ENCODE measurements around the gene DPH6.
"Not testable (repeated sequence)": the region's sequence is repeated elsewhere in the genome, so short reads cannot be mapped to it uniquely, and the experiment has no call there.

DPH6 gene

DNA sequence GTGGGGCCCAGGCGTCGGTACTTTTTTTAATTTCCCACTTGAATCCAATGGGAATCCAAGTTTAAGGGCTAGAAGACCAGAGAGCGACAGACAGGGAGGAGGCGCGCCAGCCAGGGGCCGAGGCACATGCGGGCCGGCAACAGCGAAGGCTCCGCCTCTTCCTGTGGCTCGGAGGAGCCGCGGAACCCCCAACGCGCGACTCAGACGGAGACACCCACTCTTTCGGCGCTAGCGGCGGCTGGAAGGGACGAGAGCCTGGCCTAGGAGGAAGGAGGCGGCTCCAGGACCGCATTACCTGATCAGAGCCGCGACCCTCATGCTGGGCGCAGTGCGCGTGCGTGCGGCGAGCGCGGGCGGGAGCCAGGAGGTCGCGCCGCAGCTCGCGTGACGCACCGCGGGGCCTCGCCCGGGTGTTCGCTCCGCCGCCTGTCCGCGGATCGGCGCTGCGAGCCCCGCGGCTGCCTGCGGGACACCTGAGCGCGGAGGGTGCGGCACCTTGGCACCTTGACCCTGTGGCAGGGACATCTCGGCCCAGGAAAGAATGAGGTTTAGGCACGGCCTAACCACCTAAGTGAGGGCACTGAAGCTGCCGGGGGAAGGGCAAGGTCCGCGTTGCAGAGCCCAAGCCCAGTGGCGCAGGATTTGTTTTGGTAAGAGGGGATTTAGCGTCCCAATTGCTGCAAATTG, at the start of gene DPH6:
TSS of gene DPH6 (minus strand) at position 342 of the 687 bp plus-strand sequence. CDS start at position 318, 24 bp downstream.
- Histone ChIP-seq H3K4me1 (ENCODE audit: control insufficient read depth, low read depth, low read length) (peaks cover 48% of the 10 kb centered on the region), H3K9me3 (ENCODE audit: control insufficient read depth, low read depth, low read length) (no peaks in the 10 kb centered on the region)

DNA sequence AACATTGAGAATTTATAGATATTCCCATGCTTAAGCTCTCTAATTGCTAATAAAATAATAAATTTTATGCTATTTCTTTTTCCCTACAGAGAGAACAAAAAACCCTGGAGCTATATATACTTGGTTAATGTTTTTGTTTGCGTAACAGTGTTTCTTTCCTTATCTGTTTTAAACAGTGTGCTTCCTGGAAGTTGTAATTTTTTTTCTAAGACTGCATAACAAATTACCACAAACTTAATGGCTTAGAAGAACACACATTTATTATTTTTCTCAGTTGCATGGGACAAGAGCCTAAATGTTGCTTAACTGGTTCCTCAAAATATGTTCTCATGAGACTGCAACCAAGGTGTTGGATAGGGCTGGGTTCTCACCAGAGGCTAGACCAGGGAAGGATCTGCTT, 49.7 kb upstream of the DPH6 start:
- no peak overlapping the region for H3K9ac ChIP-seq (ENCODE audit: low read length)
- no peaks in the 10 kb centered on the region for H3K4me1 ChIP-seq (ENCODE audit: control insufficient read depth, low read depth, low read length)
- no peaks in the 10 kb centered on the region for H3K9me3 ChIP-seq (ENCODE audit: control insufficient read depth, low read depth, low read length)
- H3K27me3 ChIP-seq (ENCODE audit: control insufficient read depth, insufficient read depth, low read length): no peaks in the 10 kb centered on the region
- H3K27ac ChIP-seq (ENCODE audit: low read length): no peak overlapping the region
- H3K36me3 ChIP-seq (ENCODE audit: control insufficient read depth, low read depth, low read length): no peaks in the 10 kb centered on the region
- H3K4me3 ChIP-seq (ENCODE audit: low read length): no peak overlapping the region

More for the DNA sequence above, at the start of gene DPH6:
- Histone ChIP-seq H3K9ac (ENCODE audit: low read length) (peak within 1 kb of the TSS; percentile 86), H3K36me3 (ENCODE audit: control insufficient read depth, low read depth, low read length) (no peaks in the 10 kb centered on the region), H3K4me3 (ENCODE audit: low read length) (peak within 1 kb of the TSS; percentile 61), H3K27me3 (ENCODE audit: control insufficient read depth, insufficient read depth, low read length) (no peaks in the 10 kb centered on the region), H3K27ac (ENCODE audit: low read length) (peak within 1 kb of the TSS; percentile 73)

DNA sequence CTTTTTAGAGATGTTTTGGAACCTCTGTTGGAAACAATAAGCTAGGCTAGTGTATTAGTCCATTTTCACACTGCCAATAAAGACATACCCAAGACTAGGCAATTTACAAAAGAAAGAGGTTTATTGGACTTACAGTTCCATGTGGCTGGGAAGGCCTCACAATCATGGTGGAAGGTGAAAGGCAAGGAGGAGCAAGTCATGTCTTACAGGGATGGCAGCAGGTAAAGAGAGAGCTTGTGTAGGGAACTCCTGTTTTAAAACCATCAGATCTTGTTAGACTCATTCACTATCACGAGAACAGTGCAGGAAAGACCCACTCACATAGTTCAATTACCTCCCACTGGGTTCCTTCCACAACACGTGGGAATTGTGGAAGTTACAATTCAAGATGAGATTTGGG, 46.0 kb upstream of the DPH6 start:
- not testable (repeated sequence) for H3K9ac ChIP-seq (ENCODE audit: low read length); H3K27me3 ChIP-seq (ENCODE audit: control insufficient read depth, insufficient read depth, low read length); H3K9me3 ChIP-seq (ENCODE audit: control insufficient read depth, low read depth, low read length); H3K27ac ChIP-seq (ENCODE audit: low read length); H3K36me3 ChIP-seq (ENCODE audit: control insufficient read depth, low read depth, low read length); H3K4me3 ChIP-seq (ENCODE audit: low read length); H3K4me1 ChIP-seq (ENCODE audit: control insufficient read depth, low read depth, low read length)

GRCh38 chr15:35583863-35584528, 38.0 kb upstream of the DPH6 start:
- H3K4me1 ChIP-seq (ENCODE audit: control insufficient read depth, low read depth, low read length): peaks cover 5% of the 10 kb centered on the region
- H3K4me3 ChIP-seq (ENCODE audit: low read length): no peak overlapping the region
- H3K9me3 ChIP-seq (ENCODE audit: control insufficient read depth, low read depth, low read length): no peaks in the 10 kb centered on the region
- no peaks in the 10 kb centered on the region for H3K27me3 ChIP-seq (ENCODE audit: control insufficient read depth, insufficient read depth, low read length)
- H3K36me3 ChIP-seq (ENCODE audit: control insufficient read depth, low read depth, low read length): no peaks in the 10 kb centered on the region
- H3K9ac ChIP-seq (ENCODE audit: low read length): no peak overlapping the region
- no peak overlapping the region for H3K27ac ChIP-seq (ENCODE audit: low read length)

GRCh38 chr15:35580606-35581005, 34.6 kb upstream of the DPH6 start:
- Histone ChIP-seq H3K9me3 (ENCODE audit: control insufficient read depth, low read depth, low read length) (no peaks in the 10 kb centered on the region), H3K36me3 (ENCODE audit: control insufficient read depth, low read depth, low read length) (no peaks in the 10 kb centered on the region), H3K27me3 (ENCODE audit: control insufficient read depth, insufficient read depth, low read length) (no peaks in the 10 kb centered on the region), H3K4me3 (ENCODE audit: low read length) (no peak overlapping the region), H3K27ac (ENCODE audit: low read length) (no peak overlapping the region), H3K9ac (ENCODE audit: low read length) (no peak overlapping the region), H3K4me1 (ENCODE audit: control insufficient read depth, low read depth, low read length) (no peaks in the 10 kb centered on the region)

GRCh38 chr15:35567392-35567791, 21.4 kb upstream of the DPH6 start:
- H3K36me3 ChIP-seq (ENCODE audit: control insufficient read depth, low read depth, low read length): no peaks in the 10 kb centered on the region
- H3K27ac ChIP-seq (ENCODE audit: low read length): no peak overlapping the region
- no peaks in the 10 kb centered on the region for H3K27me3 ChIP-seq (ENCODE audit: control insufficient read depth, insufficient read depth, low read length)
- no peak overlapping the region for H3K9ac ChIP-seq (ENCODE audit: low read length)
- H3K4me3 ChIP-seq (ENCODE audit: low read length): no peak overlapping the region
- H3K4me1 ChIP-seq (ENCODE audit: control insufficient read depth, low read depth, low read length): no peaks in the 10 kb centered on the region
- H3K9me3 ChIP-seq (ENCODE audit: control insufficient read depth, low read depth, low read length): no peaks in the 10 kb centered on the region

DNA sequence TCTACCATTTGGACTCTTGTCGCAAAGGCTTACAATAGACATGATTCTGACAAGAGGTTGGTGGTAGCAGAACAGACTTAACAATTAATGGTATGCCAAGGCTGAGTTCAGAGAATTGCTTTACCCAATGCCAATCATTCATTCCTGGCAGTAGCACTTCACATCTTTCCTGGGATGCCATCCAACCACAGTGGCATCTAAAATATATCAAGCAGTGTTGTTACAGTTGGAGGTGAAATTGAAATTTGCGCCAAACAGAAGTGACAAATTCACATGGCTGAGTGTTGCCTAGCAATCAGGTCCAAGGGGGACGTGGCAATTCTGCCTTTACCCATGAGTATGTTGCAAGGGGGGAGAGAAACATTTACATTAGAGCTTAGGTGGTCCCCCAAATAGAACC, 21.0 kb upstream of the DPH6 start:
- Histone ChIP-seq H3K4me1 (ENCODE audit: control insufficient read depth, low read depth, low read length) (no peaks in the 10 kb centered on the region), H3K27me3 (ENCODE audit: control insufficient read depth, insufficient read depth, low read length) (no peaks in the 10 kb centered on the region), H3K4me3 (ENCODE audit: low read length) (no peak overlapping the region), H3K27ac (ENCODE audit: low read length) (no peak overlapping the region), H3K9me3 (ENCODE audit: control insufficient read depth, low read depth, low read length) (no peaks in the 10 kb centered on the region), H3K9ac (ENCODE audit: low read length) (no peak overlapping the region), H3K36me3 (ENCODE audit: control insufficient read depth, low read depth, low read length) (no peaks in the 10 kb centered on the region)

DNA sequence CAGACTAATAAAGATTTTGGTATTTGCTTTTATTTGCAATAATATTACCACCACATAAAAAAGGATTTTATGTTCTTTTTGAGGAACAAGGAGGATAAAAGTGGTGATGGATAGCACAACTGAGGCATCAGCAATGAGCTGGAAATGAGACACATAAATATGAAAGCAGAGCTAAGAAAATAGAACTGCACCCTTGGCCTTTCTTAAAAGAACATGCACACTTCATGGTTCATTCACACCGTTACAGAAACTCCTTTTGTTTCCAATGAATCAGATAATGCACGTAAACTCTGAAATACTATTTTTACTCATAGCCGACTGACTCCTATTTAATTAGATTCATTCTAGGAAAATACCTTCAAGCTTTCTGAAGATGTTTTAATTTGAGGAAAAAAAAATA, 19.9 kb upstream of the DPH6 start:
- no peaks in the 10 kb centered on the region for H3K9me3 ChIP-seq (ENCODE audit: control insufficient read depth, low read depth, low read length)
- no peaks in the 10 kb centered on the region for H3K36me3 ChIP-seq (ENCODE audit: control insufficient read depth, low read depth, low read length)
- H3K27me3 ChIP-seq (ENCODE audit: control insufficient read depth, insufficient read depth, low read length): no peaks in the 10 kb centered on the region
- no peak overlapping the region for H3K4me3 ChIP-seq (ENCODE audit: low read length)
- H3K27ac ChIP-seq (ENCODE audit: low read length): no peak overlapping the region
- no peaks in the 10 kb centered on the region for H3K4me1 ChIP-seq (ENCODE audit: control insufficient read depth, low read depth, low read length)
- H3K9ac ChIP-seq (ENCODE audit: low read length): no peak overlapping the region

- H3K36me3 ChIP-seq (ENCODE audit: control insufficient read depth, low read depth, low read length): no peaks in the 10 kb centered on the region
- no peak overlapping the region for H3K4me3 ChIP-seq (ENCODE audit: low read length)
- no peaks in the 10 kb centered on the region for H3K4me1 ChIP-seq (ENCODE audit: control insufficient read depth, low read depth, low read length)
- no peaks in the 10 kb centered on the region for H3K27me3 ChIP-seq (ENCODE audit: control insufficient read depth, insufficient read depth, low read length)
- H3K9ac ChIP-seq (ENCODE audit: low read length): no peak overlapping the region
- H3K27ac ChIP-seq (ENCODE audit: low read length): no peak overlapping the region
- H3K9me3 ChIP-seq (ENCODE audit: control insufficient read depth, low read depth, low read length): no peaks in the 10 kb centered on the region
These were observed 16.7 kb upstream of the DPH6 start for GRCh38 chr15:35562641-35563040.

DNA sequence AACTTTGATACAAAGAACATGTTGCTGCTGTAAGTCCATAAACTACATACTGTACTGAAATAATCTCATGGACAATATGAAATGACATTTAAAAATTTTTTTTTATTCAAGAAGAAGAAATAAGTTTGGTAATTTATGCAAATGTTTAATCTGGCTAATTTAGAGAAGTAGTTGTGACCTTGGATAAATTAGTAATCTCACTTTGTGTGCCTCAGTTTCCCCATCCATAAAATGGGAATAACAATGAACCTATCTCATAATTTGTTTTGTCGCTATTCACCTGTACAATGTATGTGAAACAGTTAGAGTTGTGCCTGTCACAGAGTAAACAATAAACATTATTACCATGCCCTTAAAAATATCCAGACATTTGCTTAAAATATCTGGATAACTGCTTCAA, 15.3 kb upstream of the DPH6 start:
- Histone ChIP-seq H3K27ac (ENCODE audit: low read length) (no peak overlapping the region), H3K4me1 (ENCODE audit: control insufficient read depth, low read depth, low read length) (no peaks in the 10 kb centered on the region), H3K36me3 (ENCODE audit: control insufficient read depth, low read depth, low read length) (no peaks in the 10 kb centered on the region), H3K4me3 (ENCODE audit: low read length) (no peak overlapping the region), H3K27me3 (ENCODE audit: control insufficient read depth, insufficient read depth, low read length) (no peaks in the 10 kb centered on the region), H3K9me3 (ENCODE audit: control insufficient read depth, low read depth, low read length) (no peaks in the 10 kb centered on the region), H3K9ac (ENCODE audit: low read length) (no peak overlapping the region)

GRCh38 chr15:35560870-35561269, 14.9 kb upstream of the DPH6 start:
- no peak overlapping the region for H3K9ac ChIP-seq (ENCODE audit: low read length)
- no peaks in the 10 kb centered on the region for H3K36me3 ChIP-seq (ENCODE audit: control insufficient read depth, low read depth, low read length)
- no peaks in the 10 kb centered on the region for H3K4me1 ChIP-seq (ENCODE audit: control insufficient read depth, low read depth, low read length)
- H3K4me3 ChIP-seq (ENCODE audit: low read length): no peak overlapping the region
- H3K27me3 ChIP-seq (ENCODE audit: control insufficient read depth, insufficient read depth, low read length): no peaks in the 10 kb centered on the region
- no peaks in the 10 kb centered on the region for H3K9me3 ChIP-seq (ENCODE audit: control insufficient read depth, low read depth, low read length)
- no peak overlapping the region for H3K27ac ChIP-seq (ENCODE audit: low read length)

- no peak overlapping the region for H3K4me3 ChIP-seq (ENCODE audit: low read length)
- no peak overlapping the region for H3K9ac ChIP-seq (ENCODE audit: low read length)
- no peak overlapping the region for H3K27ac ChIP-seq (ENCODE audit: low read length)
- H3K27me3 ChIP-seq (ENCODE audit: control insufficient read depth, insufficient read depth, low read length): no peaks in the 10 kb centered on the region
- no peaks in the 10 kb centered on the region for H3K36me3 ChIP-seq (ENCODE audit: control insufficient read depth, low read depth, low read length)
- no peaks in the 10 kb centered on the region for H3K9me3 ChIP-seq (ENCODE audit: control insufficient read depth, low read depth, low read length)
- no peaks in the 10 kb centered on the region for H3K4me1 ChIP-seq (ENCODE audit: control insufficient read depth, low read depth, low read length)
These were observed 14.3 kb upstream of the DPH6 start for GRCh38 chr15:35560258-35560657.

Measured in iPS-18a (cell line).